ENCODE data around the gene PRMT7. TPM values are rescaled to one million over a fixed set of nuclear protein-coding genes. Genes with fewer than 3 reads are reported as not detected.

Gene PRMT7
- total RNA-seq, 1 donor = 42.7 TPM

DNA sequence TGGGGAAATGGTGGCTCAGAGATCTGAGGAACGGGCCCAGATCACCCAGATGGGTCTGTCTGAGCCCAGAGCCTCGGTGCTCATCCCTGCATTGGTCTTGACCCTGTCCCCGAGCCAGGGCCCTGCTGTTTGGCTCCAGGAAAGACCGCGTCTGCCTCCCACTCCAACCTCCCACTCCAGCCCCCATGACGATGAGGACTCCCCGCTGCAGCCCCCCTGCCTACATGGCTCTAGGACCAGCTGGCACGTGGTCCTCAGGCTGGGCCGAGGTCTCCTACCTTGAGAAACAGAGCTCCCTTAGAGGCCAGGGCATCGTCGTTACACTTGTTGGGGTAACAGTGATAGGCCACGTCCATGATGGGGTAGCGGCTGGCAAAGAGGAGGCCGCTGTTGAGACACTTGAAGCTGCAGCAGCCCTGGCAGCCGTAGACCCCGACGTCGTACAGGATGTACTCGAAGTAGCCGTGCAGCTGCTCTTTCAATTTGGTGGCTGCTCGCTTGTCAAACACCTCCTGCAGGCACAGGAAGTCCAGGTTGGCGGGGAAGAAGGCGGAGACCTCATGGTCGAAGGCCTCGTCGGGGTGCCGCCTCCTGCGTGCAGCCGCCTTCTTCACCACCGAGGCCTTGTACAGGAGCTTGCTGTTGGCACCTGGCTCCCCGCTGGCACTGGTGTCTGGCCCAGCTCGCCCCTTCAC lies 59.9 kb downstream of the PRMT7 start:
- TF ChIP-seq, protein P1, sequence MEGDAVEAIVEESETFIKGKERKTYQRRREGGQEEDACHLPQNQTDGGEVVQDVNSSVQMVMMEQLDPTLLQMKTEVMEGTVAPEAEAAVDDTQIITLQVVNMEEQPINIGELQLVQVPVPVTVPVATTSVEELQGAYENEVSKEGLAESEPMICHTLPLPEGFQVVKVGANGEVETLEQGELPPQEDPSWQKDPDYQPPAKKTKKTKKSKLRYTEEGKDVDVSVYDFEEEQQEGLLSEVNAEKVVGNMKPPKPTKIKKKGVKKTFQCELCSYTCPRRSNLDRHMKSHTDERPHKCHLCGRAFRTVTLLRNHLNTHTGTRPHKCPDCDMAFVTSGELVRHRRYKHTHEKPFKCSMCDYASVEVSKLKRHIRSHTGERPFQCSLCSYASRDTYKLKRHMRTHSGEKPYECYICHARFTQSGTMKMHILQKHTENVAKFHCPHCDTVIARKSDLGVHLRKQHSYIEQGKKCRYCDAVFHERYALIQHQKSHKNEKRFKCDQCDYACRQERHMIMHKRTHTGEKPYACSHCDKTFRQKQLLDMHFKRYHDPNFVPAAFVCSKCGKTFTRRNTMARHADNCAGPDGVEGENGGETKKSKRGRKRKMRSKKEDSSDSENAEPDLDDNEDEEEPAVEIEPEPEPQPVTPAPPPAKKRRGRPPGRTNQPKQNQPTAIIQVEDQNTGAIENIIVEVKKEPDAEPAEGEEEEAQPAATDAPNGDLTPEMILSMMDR (IDR thresholded peaks at IDR 0.05; ENCODE audit: insufficient read depth, low read depth, low read length) = no peak
- no peak for DNase-seq (ENCODE audit: low read depth)

DNA sequence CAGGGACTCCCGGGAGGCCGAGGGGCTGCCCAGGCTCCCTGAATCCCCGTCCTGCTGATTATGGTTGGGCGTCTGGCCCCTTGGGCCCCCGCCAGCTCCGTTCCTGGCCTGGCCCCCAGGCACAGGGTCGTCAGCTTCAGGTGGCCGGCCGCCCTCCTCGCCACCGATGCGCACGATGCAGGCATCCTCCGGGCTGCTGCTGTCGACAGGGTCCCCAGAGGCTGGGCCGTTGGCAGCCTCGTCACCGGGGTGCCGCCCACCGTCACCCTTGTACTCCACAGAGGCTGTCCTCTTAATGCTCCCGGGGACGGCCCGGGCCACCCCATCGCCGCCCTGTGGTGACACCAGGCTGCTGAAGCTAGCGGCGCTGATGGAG lies 60.4 kb downstream of the PRMT7 start:
- TF ChIP-seq, protein P1 (IDR thresholded peaks at IDR 0.05; ENCODE audit: insufficient read depth, low read depth, low read length) = no peak
- no peak for DNase-seq (ENCODE audit: low read depth)

More for the DNA sequence above, 59.9 kb downstream of the PRMT7 start:
- H3K4me3 ChIP-seq (ENCODE audit: low read depth, low read length) = no peak overlapping the region

DNA sequence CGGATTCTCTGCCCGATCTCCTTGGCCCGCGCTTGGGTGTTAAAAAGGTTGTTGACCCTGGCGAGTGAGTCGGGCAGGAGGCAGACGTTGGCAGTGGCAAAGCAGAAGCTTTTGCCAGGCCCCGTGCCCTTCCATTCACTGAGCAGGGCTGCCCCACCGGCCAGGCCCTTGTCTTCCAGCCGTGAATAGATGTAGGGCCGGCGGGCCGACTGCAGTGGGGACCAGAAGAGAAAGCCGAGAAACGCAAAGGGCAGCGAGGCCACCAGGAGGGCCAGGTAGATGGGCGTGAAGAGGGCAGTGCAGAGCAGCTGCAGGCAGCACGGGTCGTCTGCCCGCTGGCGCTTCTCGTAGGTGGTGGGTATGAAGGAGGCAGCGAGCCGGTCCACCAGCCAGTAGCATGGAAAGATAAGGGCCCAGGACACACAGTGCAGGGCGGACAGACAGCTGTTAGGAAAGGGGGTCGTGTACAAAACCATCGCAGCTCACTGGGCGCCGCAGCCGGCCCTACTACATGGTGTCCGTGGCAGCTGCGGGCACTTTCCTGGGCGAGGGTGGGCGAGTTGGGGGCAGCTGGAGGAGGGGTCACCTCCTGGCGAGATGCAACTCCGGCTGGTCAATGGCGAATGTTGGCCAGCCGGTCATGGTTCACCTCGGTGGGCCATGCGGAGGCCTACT lies 61.0 kb downstream of the PRMT7 start:
- DNase-seq (ENCODE audit: low read depth) = no peak
- H3K4me3 ChIP-seq (ENCODE audit: low read depth, low read length) = no peak overlapping the region
- TF ChIP-seq, protein P1 (IDR thresholded peaks at IDR 0.05; ENCODE audit: insufficient read depth, low read depth, low read length) = no peak

More for the DNA sequence above, 60.4 kb downstream of the PRMT7 start:
- no peak overlapping the region for H3K4me3 ChIP-seq (ENCODE audit: low read depth, low read length)

- DNase-seq (ENCODE audit: low read depth) = no peak
- TF ChIP-seq, protein P1 (IDR thresholded peaks at IDR 0.05; ENCODE audit: insufficient read depth, low read depth, low read length) = no peak
- H3K4me3 ChIP-seq (ENCODE audit: low read depth, low read length) = no peak overlapping the region
Measured at GRCh38 chr16:68372381-68372720, 61.5 kb downstream of the PRMT7 start.

- no peak for DNase-seq (ENCODE audit: low read depth)
- TF ChIP-seq, protein P1 (IDR thresholded peaks at IDR 0.05; ENCODE audit: insufficient read depth, low read depth, low read length) = no peak
- H3K4me3 ChIP-seq (ENCODE audit: low read depth, low read length) = no peak overlapping the region
Measured at GRCh38 chr16:68372806-68373205, 62.0 kb downstream of the PRMT7 start.

DNA sequence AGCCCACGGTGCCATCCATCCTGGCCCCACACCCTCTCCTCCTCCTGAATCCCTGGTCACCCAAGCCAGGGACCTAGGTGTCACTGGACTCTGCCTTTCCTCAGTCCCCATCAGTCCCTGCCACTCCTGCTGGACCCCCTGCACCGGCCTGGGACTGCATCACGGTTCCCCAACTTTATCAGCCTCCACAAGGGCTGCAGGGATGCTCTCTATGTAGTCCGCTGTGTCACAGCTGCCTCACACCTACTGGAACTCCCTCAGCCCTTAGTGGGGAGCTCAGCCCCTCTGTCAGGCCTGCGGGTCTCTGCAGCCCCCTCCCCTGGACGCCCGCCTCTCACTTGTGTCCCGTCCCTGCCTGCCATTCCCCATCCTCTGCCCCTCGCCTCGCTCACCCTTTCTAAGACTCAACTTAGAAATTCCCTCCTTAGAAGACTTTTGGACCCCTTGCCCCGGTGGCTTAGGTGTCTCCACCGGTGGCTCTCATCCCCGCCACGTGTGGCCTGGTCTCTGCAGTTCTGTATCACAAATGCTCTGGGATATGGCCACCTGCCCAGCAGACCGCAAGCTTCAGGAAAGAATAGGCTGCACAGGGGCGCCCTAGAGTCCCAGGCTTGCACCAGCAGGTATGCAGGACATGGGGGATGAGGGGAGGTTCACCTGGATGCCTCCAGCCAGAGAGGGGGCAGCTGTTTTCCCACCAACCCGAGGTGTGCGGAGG lies 62.9 kb downstream of the PRMT7 start:
- TF ChIP-seq, protein P1 (IDR thresholded peaks at IDR 0.05; ENCODE audit: insufficient read depth, low read depth, low read length) = no peak
- no peak overlapping the region for H3K4me3 ChIP-seq (ENCODE audit: low read depth, low read length)
- DNase-seq (ENCODE audit: low read depth) = no peak
